Panc1 (cell line): ENCODE data around the gene SLC35A2. TPM values are rescaled to one million over a fixed set of nuclear protein-coding genes. Genes with fewer than 3 reads are reported as not detected.

Experiments
- ATAC-seq: fragments of 200-7000 bp; cut with Tn5 transposase; 2 replicates; pipeline ENCODE4 v1.9.1; 2020; ENCODE audit warnings: mild to moderate bottlenecking, moderate library complexity
- Bru-seq: library from RNA; stranded (reverse); fragments of 400-500 nt; gene quantifications from one replicate; lab custom pipeline; 2021; lab: Mats Ljungman, UMichigan
- BruChase-seq, 2 experiments: library from RNA; stranded (reverse); fragments of 400-500 nt; gene quantifications; one replicate each; lab custom pipeline; 2021; lab: Mats Ljungman, UMichigan
- BruUV-seq: library from RNA; stranded (reverse); fragments of 400-500 nt; replicated peaks from 2 replicates; lab custom pipeline; 2021; lab: Mats Ljungman, UMichigan
- CTCF ChIA-PET: fragments of 300-600 bp; sonication (Branson Sonifier 250); formaldehyde crosslinking; loops from one replicate; lab custom pipeline; 2022; ENCODE audit warnings: antibody characterized with exemption; lab: Charles Lee
- POLR2A ChIA-PET: fragments of 300-600 bp; sonication (Branson Sonifier 250); formaldehyde crosslinking; loops from one replicate; lab custom pipeline; 2022; ENCODE audit warnings: antibody characterized with exemption; lab: Charles Lee
- DNase-seq: peaks from one replicate; pipeline ENCODE4 v3.0.0-alpha.2; 2010; ENCODE audit warnings: low read depth, low spot score
- H3K27ac ChIP-seq: 2 replicates; pipeline ENCODE4 v1.5.1; 2011; ENCODE audit warnings: mild to moderate bottlenecking, low read length, inconsistent platforms
- H3K27me3 ChIP-seq: fragments of 200-500 bp; sonication (Bioruptor generic); 2 replicates; pipeline ENCODE4 v1.6.0; 2014; ENCODE audit warnings: low read length, inconsistent platforms; ENCODE audit not compliant: control insufficient read depth, insufficient read depth
- H3K36me3 ChIP-seq: fragments of 200-500 bp; sonication (Bioruptor generic); 2 replicates; pipeline ENCODE4 v1.5.1; 2014; ENCODE audit warnings: inconsistent platforms, mild to moderate bottlenecking, low read length, moderate library complexity; ENCODE audit not compliant: control insufficient read depth, insufficient read depth
- H3K4me1 ChIP-seq: 2 replicates; pipeline ENCODE4 v1.5.1; 2011; ENCODE audit warnings: inconsistent platforms, mild to moderate bottlenecking, low read length, moderate library complexity; ENCODE audit not compliant: control insufficient read depth, insufficient read depth
- H3K4me3 ChIP-seq, 2 experiments: 2 replicates each; pipeline ENCODE4 v1.5.1; 2011 to 2012; ENCODE audit warnings: low read depth in 2 of 2, low read length in 2 of 2, mild to moderate bottlenecking in 2 of 2, inconsistent platforms in 1 of 2, moderate library complexity in 1 of 2
- H3K9me3 ChIP-seq: fragments of 200-500 bp; sonication (Bioruptor generic); 2 replicates; pipeline ENCODE4 v1.5.1; 2014; ENCODE audit warnings: low read depth, mild to moderate bottlenecking, inconsistent platforms, low read length, moderate library complexity; ENCODE audit not compliant: control insufficient read depth, insufficient read depth
- CTCF ChIP-seq: fragments of 450-650 bp; IDR thresholded peaks from 2 replicates; pipeline ENCODE4 v1.5.1; 2017; ENCODE audit warnings: mild to moderate bottlenecking
- POLR2AphosphoS5 ChIP-seq: IDR thresholded peaks from 2 replicates; pipeline ENCODE4 v1.6.1; 2012; ENCODE audit warnings: mild to moderate bottlenecking, low read depth, low read length, moderate library complexity
- REST ChIP-seq, 2 experiments: IDR thresholded peaks; 2 replicates each; pipeline ENCODE4 v1.6.1; 2011 to 2012; ENCODE audit warnings: low read depth in 2 of 2, control low read depth in 1 of 2, low read length in 1 of 2, mild to moderate bottlenecking in 1 of 2, moderate library complexity in 1 of 2; ENCODE audit not compliant: insufficient read depth in 1 of 2
- SIN3A ChIP-seq: IDR thresholded peaks from 2 replicates; pipeline ENCODE4 v1.6.1; 2012; ENCODE audit warnings: low read depth, mild to moderate bottlenecking, low read length, moderate library complexity, borderline replicate concordance; ENCODE audit not compliant: insufficient read depth
- TCF7L2 ChIP-seq: IDR thresholded peaks from 2 replicates; pipeline ENCODE4 v1.6.1; 2011; ENCODE audit warnings: mild to moderate bottlenecking, low read depth, low read length, inconsistent platforms
- in situ Hi-C: cut with HindIII; loops from 2 replicates; pipeline ENCODE4 v1.10.0; 2016; ENCODE audit warnings: low sequenced_read_pairs, low pct_unique_long_range_greater_than_20kb
- intact Hi-C: fragments of 100-400 bp; cut with micrococcal nuclease; formaldehyde crosslinking; loops from one replicate; pipeline ENCODE4 v1.10.0; 2022; ENCODE audit not compliant: unreplicated experiment
- long read RNA-seq: library from polyadenylated mRNA; unstranded; transcript quantifications from one replicate; pipeline ENCODE4 v2.0.0, GENCODE V29; 2021; ENCODE audit not compliant: unreplicated experiment
- polyA plus RNA-seq: library from polyadenylated mRNA; unstranded; fragments of >200 nt; gene quantifications from one replicate; pipeline ENCODE4 v1.2.1, GENCODE V29; 2012; ENCODE audit warnings: missing spikeins; ENCODE audit not compliant: insufficient read length
- total RNA-seq: library from RNA; stranded (reverse); gene quantifications from one replicate; pipeline ENCODE4 v1.2.1, GENCODE V29; 2021; ENCODE audit not compliant: unreplicated experiment

SLC35A2 gene
- total RNA-seq: 72.4 TPM
- 94.0 TPM for polyA plus RNA-seq
- Bru-seq, nascent RNA: percentile 70 among the genes with signal in this experiment
- BruChase-seq, experiment 1, labeled RNA remaining after a 2-hour chase: percentile 88 among the genes with signal in this experiment
- percentile 94 among the genes with signal in this experiment for BruChase-seq, experiment 2, labeled RNA remaining after a 6-hour chase
- long read RNA-seq, transcript SLC35A2-202 (3 exons, 903 nt): minor isoform, 5 of 121 reads
- long read RNA-seq, transcript SLC35A2-207 (4 exons, 1,739 nt): minor isoform, 14 of 121 reads
- long read RNA-seq, transcript SLC35A2-204 (4 exons, 3,047 nt): major isoform, 42 of 121 reads
- long read RNA-seq, partial matches to known transcripts: 18 of 121 reads
- long read RNA-seq, other reads (novel, unspliced or antisense): 36 of 121 reads

- CTCF ChIA-PET: no interaction called here
- POLR2A ChIA-PET: interaction anchor here (0.5 to 1.4 kb wide), 4 partner anchors 14 to 122 kb away, joined by 3 to 6 read pairs (median 3); partner anchors contain the start of genes PQBP1 and TIMM17B
- intact Hi-C loops (no loop called here), in situ Hi-C loops (no loop called here)
- peaks cover 13% of the 10 kb centered on the region for H3K36me3 ChIP-seq
- no TSS peak for BruUV-seq
- peaks cover 11% of the 10 kb centered on the region for H3K4me1 ChIP-seq
- H3K9me3 ChIP-seq: no peaks in the 10 kb centered on the region
- DNase-seq (no peak), ATAC-seq (peak; percentile 94)
- TF ChIP-seq CTCF (no peak), SIN3A (peak; percentile 95), REST (IDR thresholded peaks at IDR 0.05; ENCODE audit: insufficient read depth in 1 of 2, low read depth in 2 of 2, low read length in 1 of 2) (no peak), POLR2AphosphoS5 (peak; percentile 85), TCF7L2 (peak; percentile 81)
- H3K27me3 ChIP-seq: no peaks in the 10 kb centered on the region
- H3K27ac ChIP-seq: peak within 1 kb of the TSS; percentile 92
- peak within 1 kb of the TSS; percentile 71 to 99 for H3K4me3 ChIP-seq
Measured at GRCh38 chrX:48911412-48912182, at the start of gene SLC35A2. TSS of gene SLC35A2 (minus strand) at chrX:48911646. CDS start at chrX:48911636, 10 bp downstream.

- BruUV-seq: no TSS peak
- in situ Hi-C loops: no loop called here
Measured at GRCh38 chrX:48960291-48960690, 48.8 kb upstream of the SLC35A2 start.

More at GRCh38 chrX:48960291-48960690, 48.8 kb upstream of the SLC35A2 start:
- TF ChIP-seq CTCF (no peak), TCF7L2 (no peak), REST (IDR thresholded peaks at IDR 0.05; ENCODE audit: insufficient read depth in 1 of 2, low read depth in 2 of 2, low read length in 1 of 2) (no peak), SIN3A (no peak), POLR2AphosphoS5 (no peak)
- Histone ChIP-seq H3K4me1 (peaks cover 13% of the 10 kb centered on the region), H3K27ac (no peak overlapping the region), H3K36me3 (no peaks in the 10 kb centered on the region), H3K9me3 (no peaks in the 10 kb centered on the region), H3K4me3 (no peak overlapping the region), H3K27me3 (no peaks in the 10 kb centered on the region)
- no peak for ATAC-seq
- DNase-seq: no peak
- intact Hi-C loops: no loop called here
- CTCF ChIA-PET: no interaction called here
- POLR2A ChIA-PET: no interaction called here
